Measurements from ENCODE around the gene GRPR. TPM values are rescaled to one million over a fixed set of nuclear protein-coding genes. Genes with fewer than 3 reads are reported as not detected.

Gene GRPR
- total and polyA plus RNA-seq, 10 of the 15 experiments (the other 5 are each of a cell fraction or from before 2014, with no cell fraction given) = 0.10 to 3.7 (median 0.21) TPM; not detected in 1

GRCh38 chrX:16137416-16138107 lies 14.2 kb downstream of the GRPR start:
- H4K20me1 ChIP-seq (ENCODE audit: control insufficient read depth, insufficient read depth) = no peaks in the 10 kb centered on the region
- H3K4me3 ChIP-seq = no peak overlapping the region
- peak overlapping the region; percentile 51; the same call in 1 of the 2 replicates for H3K4me2 ChIP-seq (ENCODE audit: control insufficient read depth, insufficient read depth)
- no peaks in the 10 kb centered on the region for H3K36me3 ChIP-seq (ENCODE audit: control insufficient read depth in 2 of 2, insufficient read depth in 2 of 2, low read length in 1 of 2)
- H3K27ac ChIP-seq (ENCODE audit: control insufficient read depth, insufficient read depth) = no peak overlapping the region
- in situ Hi-C loops (cut with MboI) = no loop called here
- no TSS peak for BruUV-seq (replicated peaks)
- peaks cover 0 to 2% of the 10 kb centered on the region in 2 experiments; a peak in 3 of 4 replicates for H3K27me3 ChIP-seq (replicated peaks in 1 of 2; ENCODE audit: control insufficient read depth in 2 of 2, insufficient read depth in 2 of 2, low read length in 1 of 2)
- no peak overlapping the region for H3K9ac ChIP-seq (ENCODE audit: control insufficient read depth, insufficient read depth, low read length)
- H3K79me2 ChIP-seq (ENCODE audit: control insufficient read depth, insufficient read depth, low read length) = no peaks in the 10 kb centered on the region
- RAD21 ChIA-PET (ENCODE audit: unreplicated experiment) = interaction anchor here (1.3 to 2.6 kb wide), 7 partner anchors 9 to 321 kb away, joined by 3 to 17 read pairs (median 5); partner anchors contain the start of gene GRPR
- peak; percentile 91 for ATAC-seq
- CTCF ChIA-PET = interaction anchor here (0.8 to 6.2 kb wide), 26 partner anchors 9 to 371 kb away, joined by 3 to 118 read pairs (median 6); partner anchors contain the start of genes AP1S2 and GRPR
- peaks cover 3% of the 10 kb centered on the region for H3K4me1 ChIP-seq (ENCODE audit: control insufficient read depth, insufficient read depth, low read length)
- H2AFZ ChIP-seq (ENCODE audit: control insufficient read depth, low read depth, low read length) = no peak overlapping the region
- intact Hi-C loops (cut with micrococcal nuclease; ENCODE audit: unreplicated experiment) = loop anchor here (1.0 to 5.0 kb wide), 5 partner anchors 14 to 375 kb away; partner anchors contain the start of genes AP1S2 and GRPR
- DNase-seq (ENCODE audit: low read depth, low spot score) = peak; percentile 47
- peak; percentile 68 for FAIRE-seq
- POLR2A ChIA-PET = interaction anchor here (0.5 kb wide), 1 partner anchor 34 kb away, joined by 4 read pairs; no protein-coding TSS in a partner anchor
- no peaks in the 10 kb centered on the region; the same call in 2 of the 3 replicates for H3K9me3 ChIP-seq (replicated peaks; ENCODE audit: control insufficient read depth, insufficient read depth, low read length)
- SMC1A ChIA-PET (ENCODE audit: uncharacterized antibody, unreplicated experiment) = interaction anchor here (0.5 to 6.5 kb wide), 14 partner anchors 9 to 289 kb away, joined by 3 to 42 read pairs (median 6); partner anchors contain the start of genes AP1S2 and GRPR
- TF ChIP-seq YY1 (IDR thresholded peaks at IDR 0.05; ENCODE audit: low read depth, low read length) (no peak), TBL1XR1 (IDR thresholded peaks at IDR 0.05; ENCODE audit: low read depth, low read length) (peak; percentile 55; the same call in 1 of the 2 replicates), POLR2AphosphoS2 (IDR thresholded peaks at IDR 0.05; ENCODE audit: low read depth, low read length) (no peak), JUNB (IDR thresholded peaks at IDR 0.05) (peak; percentile 84), STAT1 (conservative IDR thresholded peaks at IDR 0.05) (no peak), SMAD1 (IDR thresholded peaks at IDR 0.05; ENCODE audit: low read depth, partially characterized antibody) (no peak), BRCA1 (IDR thresholded peaks at IDR 0.05; ENCODE audit: low read depth, low read length) (no peak), IKZF1 (conservative IDR thresholded peaks at IDR 0.05) (peak; percentile 87), TCF7 (IDR thresholded peaks at IDR 0.05; ENCODE audit: borderline replicate concordance) (no peak), SMARCA5 (IDR thresholded peaks at IDR 0.05) (no peak), CHD1 (IDR thresholded peaks at IDR 0.05; ENCODE audit: low read depth, low read length) (no peak), NBN (IDR thresholded peaks at IDR 0.05) (no peak), CHD2 (IDR thresholded peaks at IDR 0.05; ENCODE audit: borderline replicate concordance, low read depth, low read length) (no peak), ZNF24 (IDR thresholded peaks at IDR 0.05) (no peak), EP300 (IDR thresholded peaks at IDR 0.05; ENCODE audit: borderline replicate concordance in 1 of 2, control insufficient read depth in 1 of 2, low read depth in 2 of 2, low read length in 2 of 2) (peak; percentile 49 to 53; a peak in 2 of 4 replicates), ZSCAN29 (IDR thresholded peaks at IDR 0.05) (no peak)
- TF ChIP-seq, protein P1, sequence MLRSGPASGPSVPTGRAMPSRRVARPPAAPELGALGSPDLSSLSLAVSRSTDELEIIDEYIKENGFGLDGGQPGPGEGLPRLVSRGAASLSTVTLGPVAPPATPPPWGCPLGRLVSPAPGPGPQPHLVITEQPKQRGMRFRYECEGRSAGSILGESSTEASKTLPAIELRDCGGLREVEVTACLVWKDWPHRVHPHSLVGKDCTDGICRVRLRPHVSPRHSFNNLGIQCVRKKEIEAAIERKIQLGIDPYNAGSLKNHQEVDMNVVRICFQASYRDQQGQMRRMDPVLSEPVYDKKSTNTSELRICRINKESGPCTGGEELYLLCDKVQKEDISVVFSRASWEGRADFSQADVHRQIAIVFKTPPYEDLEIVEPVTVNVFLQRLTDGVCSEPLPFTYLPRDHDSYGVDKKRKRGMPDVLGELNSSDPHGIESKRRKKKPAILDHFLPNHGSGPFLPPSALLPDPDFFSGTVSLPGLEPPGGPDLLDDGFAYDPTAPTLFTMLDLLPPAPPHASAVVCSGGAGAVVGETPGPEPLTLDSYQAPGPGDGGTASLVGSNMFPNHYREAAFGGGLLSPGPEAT (IDR thresholded peaks at IDR 0.05; ENCODE audit: low read depth) = peak; percentile 60; the same call in 1 of the 2 replicates
- TF ChIP-seq, protein P2, sequence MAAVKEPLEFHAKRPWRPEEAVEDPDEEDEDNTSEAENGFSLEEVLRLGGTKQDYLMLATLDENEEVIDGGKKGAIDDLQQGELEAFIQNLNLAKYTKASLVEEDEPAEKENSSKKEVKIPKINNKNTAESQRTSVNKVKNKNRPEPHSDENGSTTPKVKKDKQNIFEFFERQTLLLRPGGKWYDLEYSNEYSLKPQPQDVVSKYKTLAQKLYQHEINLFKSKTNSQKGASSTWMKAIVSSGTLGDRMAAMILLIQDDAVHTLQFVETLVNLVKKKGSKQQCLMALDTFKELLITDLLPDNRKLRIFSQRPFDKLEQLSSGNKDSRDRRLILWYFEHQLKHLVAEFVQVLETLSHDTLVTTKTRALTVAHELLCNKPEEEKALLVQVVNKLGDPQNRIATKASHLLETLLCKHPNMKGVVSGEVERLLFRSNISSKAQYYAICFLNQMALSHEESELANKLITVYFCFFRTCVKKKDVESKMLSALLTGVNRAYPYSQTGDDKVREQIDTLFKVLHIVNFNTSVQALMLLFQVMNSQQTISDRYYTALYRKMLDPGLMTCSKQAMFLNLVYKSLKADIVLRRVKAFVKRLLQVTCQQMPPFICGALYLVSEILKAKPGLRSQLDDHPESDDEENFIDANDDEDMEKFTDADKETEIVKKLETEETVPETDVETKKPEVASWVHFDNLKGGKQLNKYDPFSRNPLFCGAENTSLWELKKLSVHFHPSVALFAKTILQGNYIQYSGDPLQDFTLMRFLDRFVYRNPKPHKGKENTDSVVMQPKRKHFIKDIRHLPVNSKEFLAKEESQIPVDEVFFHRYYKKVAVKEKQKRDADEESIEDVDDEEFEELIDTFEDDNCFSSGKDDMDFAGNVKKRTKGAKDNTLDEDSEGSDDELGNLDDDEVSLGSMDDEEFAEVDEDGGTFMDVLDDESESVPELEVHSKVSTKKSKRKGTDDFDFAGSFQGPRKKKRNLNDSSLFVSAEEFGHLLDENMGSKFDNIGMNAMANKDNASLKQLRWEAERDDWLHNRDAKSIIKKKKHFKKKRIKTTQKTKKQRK (IDR thresholded peaks at IDR 0.05; ENCODE audit: low read depth, low read length) = no peak
